H9 (cell line): ENCODE results near the gene UGT2A3. TPM values are rescaled to one million over a fixed set of nuclear protein-coding genes. Genes with fewer than 3 reads are reported as not detected.

Experiments
- DNase-seq: peaks from one replicate; pipeline ENCODE4 v3.0.0-alpha.2; 2017
- H2AFZ ChIP-seq: one replicate; pipeline ENCODE4 v1.6.1; 2013; ENCODE audit warnings: mild to moderate bottlenecking, low read length, control low read depth, moderate library complexity
- H2AK5ac ChIP-seq: 2 replicates; pipeline ENCODE4 v1.6.1; 2013; ENCODE audit warnings: low read length, control low read depth, mixed read lengths; ENCODE audit not compliant: insufficient read length
- H2BK120ac ChIP-seq: one replicate; pipeline ENCODE4 v1.6.1; 2013; ENCODE audit warnings: low read depth, mild to moderate bottlenecking, low read length, control low read depth, inconsistent platforms; ENCODE audit not compliant: poor library complexity, severe bottlenecking
- H2BK12ac ChIP-seq: 2 replicates; pipeline ENCODE4 v1.6.1; 2013; ENCODE audit warnings: low read length, control low read depth, mixed read lengths, low read depth; ENCODE audit not compliant: insufficient read length
- H2BK15ac ChIP-seq: 2 replicates; pipeline ENCODE4 v1.6.1; 2013; ENCODE audit warnings: low read depth, low read length, control low read depth
- H2BK20ac ChIP-seq: one replicate; pipeline ENCODE4 v1.6.1; 2013; ENCODE audit warnings: low read depth, mild to moderate bottlenecking, low read length, control low read depth, inconsistent platforms; ENCODE audit not compliant: poor library complexity, severe bottlenecking
- H2BK5ac ChIP-seq: 2 replicates; pipeline ENCODE4 v1.6.1; 2013; ENCODE audit warnings: low read length, control low read depth, mixed read lengths; ENCODE audit not compliant: insufficient read length
- H3K14ac ChIP-seq: 2 replicates; pipeline ENCODE4 v1.6.1; 2013; ENCODE audit warnings: low read length, control low read depth; ENCODE audit not compliant: insufficient read depth
- H3K18ac ChIP-seq: 2 replicates; pipeline ENCODE4 v1.6.1; 2013; ENCODE audit warnings: low read depth, mild to moderate bottlenecking, mixed read lengths, low read length, control low read depth; ENCODE audit not compliant: insufficient read length
- H3K23ac ChIP-seq: 2 replicates; pipeline ENCODE4 v1.6.1; 2013; ENCODE audit warnings: low read length, control low read depth, mixed read lengths, low read depth; ENCODE audit not compliant: insufficient read length
- H3K23me2 ChIP-seq: 2 replicates; pipeline ENCODE4 v1.6.1; 2013; ENCODE audit warnings: low read depth, mild to moderate bottlenecking, mixed read lengths, low read length, control low read depth; ENCODE audit not compliant: insufficient read length, poor library complexity, severe bottlenecking
- H3K27ac ChIP-seq: 2 replicates; pipeline ENCODE4 v1.5.1; 2013; ENCODE audit warnings: low read length, control low read depth, mixed read lengths, low read depth; ENCODE audit not compliant: insufficient read length
- H3K27me3 ChIP-seq: 2 replicates; pipeline ENCODE4 v1.6.1; 2013; ENCODE audit warnings: low read length, control low read depth, inconsistent platforms; ENCODE audit not compliant: insufficient read depth
- H3K4ac ChIP-seq: 2 replicates; pipeline ENCODE4 v1.6.1; 2013; ENCODE audit warnings: low read depth, mild to moderate bottlenecking, control low read depth, inconsistent platforms, low read length, moderate library complexity
- H3K4me1 ChIP-seq: 2 replicates; pipeline ENCODE4 v1.6.1; 2013; ENCODE audit warnings: low read length, control low read depth, inconsistent platforms; ENCODE audit not compliant: insufficient read depth
- H3K4me2 ChIP-seq: 2 replicates; pipeline ENCODE4 v1.6.1; 2013; ENCODE audit warnings: low read length, control low read depth, mixed read lengths; ENCODE audit not compliant: insufficient read length, insufficient read depth
- H3K56ac ChIP-seq: 2 replicates; pipeline ENCODE4 v1.6.1; 2013; ENCODE audit warnings: low read depth, mild to moderate bottlenecking, mixed read lengths, low read length, control low read depth; ENCODE audit not compliant: insufficient read length
- H3K79me1 ChIP-seq: 2 replicates; pipeline ENCODE4 v1.6.1; 2013; ENCODE audit warnings: low read depth, mild to moderate bottlenecking, moderate library complexity, low read length, control low read depth, inconsistent platforms; ENCODE audit not compliant: insufficient read depth, poor library complexity, severe bottlenecking
- H3K79me2 ChIP-seq: 2 replicates; pipeline ENCODE4 v1.6.1; 2013; ENCODE audit warnings: low read length, control low read depth, inconsistent platforms; ENCODE audit not compliant: insufficient read depth
- H3K9ac ChIP-seq: 2 replicates; pipeline ENCODE4 v1.6.1; 2013; ENCODE audit warnings: low read length, control low read depth, mixed read lengths; ENCODE audit not compliant: insufficient read length; ENCODE audit errors: extremely low read depth
- H3K9me3 ChIP-seq: one replicate; pipeline ENCODE4 v1.6.1; 2013; ENCODE audit warnings: low read depth, low read length, inconsistent platforms; ENCODE audit not compliant: control insufficient read depth
- H3T11ph ChIP-seq: one replicate; pipeline ENCODE4 v1.6.1; 2013; ENCODE audit warnings: mild to moderate bottlenecking, low read length, control low read depth, inconsistent platforms
- H4K20me1 ChIP-seq: one replicate; pipeline ENCODE4 v1.6.1; 2013; ENCODE audit not compliant: control insufficient read depth, insufficient read length, insufficient read depth
- H4K5ac ChIP-seq: 2 replicates; pipeline ENCODE4 v1.6.1; 2013; ENCODE audit warnings: low read depth, mild to moderate bottlenecking, mixed read lengths, low read length, control low read depth; ENCODE audit not compliant: insufficient read length
- H4K8ac ChIP-seq: replicated peaks from 2 replicates; pipeline ENCODE4 v1.6.1; 2013; ENCODE audit warnings: low read length, control low read depth, mixed read lengths, low read depth; ENCODE audit not compliant: insufficient read length
- H4K91ac ChIP-seq: 2 replicates; pipeline ENCODE4 v1.6.1; 2013; ENCODE audit warnings: low read depth, mild to moderate bottlenecking, moderate library complexity, mixed read lengths, low read length, control low read depth; ENCODE audit not compliant: insufficient read length
- H3K27ac Mint-ChIP-seq, 3 experiments: 2 replicates in 2 of 3; 3 replicates in 1 of 3; pipeline ENCODE4 v1.8.0; 2020 to 2021; ENCODE audit warnings: mixed read lengths in 3 of 3, mild to moderate bottlenecking in 1 of 3, moderate library complexity in 1 of 3
- H3K27me3 Mint-ChIP-seq: 2 replicates; pipeline ENCODE4 v1.8.0; 2021; ENCODE audit warnings: low read depth, mild to moderate bottlenecking, moderate library complexity, mixed read lengths
- H3K36me3 Mint-ChIP-seq, 3 experiments: 2 replicates in 2 of 3; 3 replicates in 1 of 3; pipeline ENCODE4 v1.8.0; 2020 to 2021; ENCODE audit warnings: low read depth in 3 of 3, mixed read lengths in 3 of 3; ENCODE audit not compliant: insufficient read depth in 1 of 3
- H3K4me1 Mint-ChIP-seq, 2 experiments: 2 replicates each; pipeline ENCODE4 v1.8.0; 2020; ENCODE audit warnings: mixed read lengths in 2 of 2
- H3K4me3 Mint-ChIP-seq, 2 experiments: 2 replicates in 1 of 2; 3 replicates in 1 of 2; pipeline ENCODE4 v1.8.0; 2020 to 2021; ENCODE audit warnings: mild to moderate bottlenecking in 2 of 2, mixed read lengths in 2 of 2, moderate library complexity in 1 of 2
- H3K9me3 Mint-ChIP-seq, 2 experiments: 2 replicates in 1 of 2; 3 replicates in 1 of 2; pipeline ENCODE4 v1.8.0; 2020; ENCODE audit warnings: mild to moderate bottlenecking in 2 of 2, mixed read lengths in 2 of 2, moderate library complexity in 1 of 2
- CTCF ChIP-seq: fragments of 200-600 bp; sonication (generic); conservative IDR thresholded peaks from 3 replicates; pipeline ENCODE4 v1.8.0; 2021; ENCODE audit warnings: antibody characterized with exemption, mild to moderate bottlenecking
- WGBS: extraction: QIAGEN DNeasy Blood & Tissue Kit; methylation state at CpG from one replicate; pipeline ENCODE4 v1.1.7; 2013; ENCODE audit warnings: missing lambda C conversion rate, low lambda C conversion rate, mixed read lengths; ENCODE audit not compliant: insufficient read length; ENCODE audit errors: extremely low coverage; 5-methylcytosine and 5-hydroxymethylcytosine counted together
- total RNA-seq: library from RNA; stranded (reverse); gene quantifications from 2 replicates; pipeline ENCODE4 v1.2.1, GENCODE V29; 2021

The UGT2A3 gene
- total RNA-seq, 1 experiment from 2014 or later: not detected

GRCh38 chr4:68895561-68896198 is 55.9 kb downstream of the UGT2A3 start:
- Histone ChIP-seq H3K27ac (no peak overlapping the region), H2BK20ac (no peak overlapping the region), H3K18ac (no peak overlapping the region), H3K79me2 (no peaks in the 10 kb centered on the region), H3T11ph (no peak overlapping the region), H3K79me1 (no peaks in the 10 kb centered on the region), H4K5ac (no peak overlapping the region), H3K9me3 (no peaks in the 10 kb centered on the region), H3K4ac (no peak overlapping the region), H3K23ac (no peak overlapping the region), H2BK5ac (no peak overlapping the region), H3K4me1 (no peaks in the 10 kb centered on the region), H4K8ac (no peak overlapping the region), H2AK5ac (no peak overlapping the region), H3K4me2 (no peak overlapping the region), H4K91ac (no peak overlapping the region), H2AFZ (no peak overlapping the region), H3K56ac (no peak overlapping the region), H3K27me3 (no peaks in the 10 kb centered on the region), H2BK120ac (no peak overlapping the region), H3K9ac (no peak overlapping the region), H4K20me1 (no peaks in the 10 kb centered on the region), H2BK15ac (no peak overlapping the region), H3K14ac (no peak overlapping the region), H2BK12ac (no peak overlapping the region), H3K23me2 (no peaks in the 10 kb centered on the region)
- Mint-ChIP-seq H3K4me1 (no peaks in the 10 kb centered on the region), H3K27ac (no peak overlapping the region), H3K27me3 (no peaks in the 10 kb centered on the region), H3K9me3 (no peaks in the 10 kb centered on the region), H3K4me3 (no peak overlapping the region), H3K36me3 (no peaks in the 10 kb centered on the region; a peak in 1 of 7 replicates)
- no CpG with 5 or more reads among the region's 5 CpGs for WGBS
- no peak for TF ChIP-seq CTCF
- no peak for DNase-seq
